Heart right ventricle (tissue), 16 donors: Measurements from ENCODE around the gene ULK4. TPM values are rescaled to one million over a fixed set of nuclear protein-coding genes. Genes with fewer than 3 reads are reported as not detected.

ENCODE experiments used
- ATAC-seq, 8 donors: fragments of 200-7000 bp; cut with Tn5 transposase; one replicate each; pipeline ENCODE4 v1.9.1; 2020; ENCODE audit warnings: mild to moderate bottlenecking in 8 of 8, moderate library complexity in 8 of 8, moderate number of reproducible peaks in 1 of 8
- DNase-seq, 2 donors: peaks; one replicate each; pipeline ENCODE4 v3.0.0-alpha.2; 2020
- H3K27ac ChIP-seq, 10 donors: fragments of 200-600 bp; sonication (generic) in 2 of 10; one replicate each; pipeline versions ENCODE4 v1.5.0 to v1.8.0; 2020 to 2022; ENCODE audit warnings: mild to moderate bottlenecking in 3 of 10
- H3K27me3 ChIP-seq, 7 donors: fragments of 200-600 bp; one replicate each; pipeline ENCODE4 v1.8.0; 2021 to 2022; ENCODE audit warnings: mild to moderate bottlenecking in 2 of 7
- H3K36me3 ChIP-seq, 9 donors: fragments of 200-600 bp; sonication (generic) in 1 of 9; one replicate each; pipeline versions ENCODE4 v1.5.0 to v1.8.0; 2020 to 2022; ENCODE audit warnings: mild to moderate bottlenecking in 2 of 9
- H3K4me1 ChIP-seq, 9 donors: fragments of 200-600 bp; sonication (generic) in 1 of 9; one replicate each; pipeline versions ENCODE4 v1.5.0 to v1.8.0; 2020 to 2022; ENCODE audit warnings: mild to moderate bottlenecking in 4 of 9
- H3K4me3 ChIP-seq, 10 donors: fragments of 200-600 bp; sonication (generic) in 2 of 10; one replicate each; pipeline versions ENCODE4 v1.5.0 to v1.8.0; 2020 to 2022; ENCODE audit warnings: mild to moderate bottlenecking in 7 of 10, moderate library complexity in 2 of 10
- H3K9me3 ChIP-seq, 11 donors: fragments of 200-600 bp in 10 of 11; sonication (generic) in 2 of 11; one replicate each; pipeline versions ENCODE4 v1.5.0 to v1.8.0; 2013 to 2022; ENCODE audit warnings: mild to moderate bottlenecking in 2 of 11, control low read depth in 1 of 11, moderate library complexity in 1 of 11
- CTCF ChIP-seq, 9 donors: fragments of 200-600 bp; sonication (generic) in 2 of 9; IDR thresholded peaks; one replicate each; pipeline versions ENCODE4 v1.5.0 to v1.8.0; 2021 to 2022; ENCODE audit warnings: antibody characterized with exemption in 9 of 9, mild to moderate bottlenecking in 5 of 9, moderate library complexity in 1 of 9
- WGBS, 2 donors: extraction: QIAGEN DNeasy Blood & Tissue Kit; methylation state at CpG; one replicate each; pipeline ENCODE4 v1.1.7; 2013; ENCODE audit warnings: inconsistent platforms in 1 of 2; 5-methylcytosine and 5-hydroxymethylcytosine counted together
- intact Hi-C, 10 donors: fragments of 100-400 bp; cut with DNase I; formaldehyde crosslinking; loops; one replicate each; pipeline versions ENCODE4 v1.11.1 to v1.14.2; 2022
- polyA plus RNA-seq, 2 donors: library from polyadenylated mRNA; stranded (reverse); fragments of 200-250 nt; gene quantifications; one replicate each; pipeline ENCODE4 v1.2.3, GENCODE V29; 2013
- total RNA-seq, 10 donors: library from RNA; stranded (reverse); fragmentation: NEBNext Ultra II Directional in 3 of 10; extraction: Animal tissue kit (Norgen Biotek cat#: 25700) in 3 of 10; gene quantifications; one replicate each; pipeline versions ENCODE4 v1.2.1 to v1.2.4, GENCODE V29; 2021 to 2023
- donor health status: Arrhythmogenic right ventricular cardiomyopathy.
- donor health status: ischemic (EF 13 %, LVEDD 7.1; RV severe dilation, severe dysfunction).
- donor health status: healthy with polysubstance abuse.
- donor health status: DM: no; HTN: yes; CAD: no.
- donor health status: DM: no; HTN: no; CAD: no.
- donor health status: ischemic (EF 25% LVEDD 6.9; RV normal size, moderate dysfunction).
- donor health status: ischemic (EF 25% LVEDD 5.7; RV mildly dilated, moderate dysfunction).
- donor health status: healthy.
- donor health status: DM: yes; HTN: yes; CAD: no.
- donor health status: Ischemic cardiomyopathy.
- donor health status: ischemic (EF 35%, LVEDD 5.7; RV mildly dilated, moderate dysfunction).
- donor health status: nonischemic (EF 11% LVEDD 7.7; RV severe dilation, severe dysfunction).
- donor health status: DM: yes; HTN: yes; CAD: no.
- donor health status: PGD.
- donor health status: ischemic (EF 29% LVEDD 5.4; RV normal size, mild dysfunction).
- donor health status: nonischemic (EF 23%, LVEDD 6.1; RV moderate dilation, normal function).

The ULK4 gene
- total and polyA plus RNA-seq, 12 donors: 1.4 to 11.4 (median 2.6) TPM

- DNase-seq: no peak
- H3K36me3 ChIP-seq: no peaks in the 10 kb centered on the region
- intact Hi-C loops: loop anchor here in 8 of 10 donors (5.0 to 10.0 kb wide), 9 partner anchors 227 to 810 kb away; no protein-coding TSS in a partner anchor
- ATAC-seq: no peak
- no peak for TF ChIP-seq CTCF (IDR thresholded peaks at IDR 0.05)
- 51 to 56% methylated on average over 1 of the region's 1 CpG for WGBS, 2 donors
- peak overlapping the region in 4 of 10 donors; percentile 64 to 86 (median 80) for H3K4me3 ChIP-seq
- H3K9me3 ChIP-seq: no peaks in the 10 kb centered on the region
- no peaks in the 10 kb centered on the region for H3K27me3 ChIP-seq
- H3K4me1 ChIP-seq: peaks cover 12 to 85% (median 81%) of the 10 kb centered on the region in 9 donors
- peak overlapping the region in 1 of 10 donors; percentile 14 for H3K27ac ChIP-seq
Observed at GRCh38 chr3:41204369-41204768, 757.5 kb downstream of the ULK4 start.

DNA sequence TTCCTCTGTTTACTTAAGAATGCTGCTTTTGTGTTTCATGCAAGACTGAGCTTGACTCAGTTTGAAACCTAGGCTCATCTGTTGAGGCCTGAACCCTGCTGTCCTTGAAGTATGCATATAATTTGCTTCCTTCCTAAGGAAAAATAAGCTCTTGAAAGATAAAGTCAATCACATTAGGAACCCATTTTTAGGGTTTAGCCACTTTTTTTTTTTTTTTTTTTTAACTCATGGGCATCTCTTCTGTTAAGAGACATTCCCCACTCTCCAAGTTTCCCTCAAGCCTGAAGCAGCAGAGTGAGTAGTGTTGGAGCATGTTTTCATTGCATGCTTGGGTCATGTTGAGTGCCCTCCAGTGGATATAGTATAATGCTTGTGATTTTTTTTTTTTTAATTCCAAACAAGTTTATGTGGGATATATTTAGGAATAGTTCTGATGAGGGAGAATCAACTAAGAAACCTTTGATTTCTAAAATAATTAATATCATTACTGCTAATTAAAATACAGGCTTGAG is 759.0 kb downstream of the ULK4 start:
- H3K36me3 ChIP-seq: no peaks in the 10 kb centered on the region
- H3K4me3 ChIP-seq: peak overlapping the region in 7 of 10 donors; percentile 63 to 86 (median 80)
- DNase-seq (peak in 1 of 2 donors; percentile 26), ATAC-seq (peak in 3 of 8 donors; percentile 29 to 33 (median 33))
- peak overlapping the region in 5 of 10 donors; percentile 93 to 99 (median 99) for H3K27ac ChIP-seq
- intact Hi-C loops: loop anchor here in 8 of 10 donors (5.0 to 10.0 kb wide), 9 partner anchors 226 to 812 kb away; no protein-coding TSS in a partner anchor
- no peaks in the 10 kb centered on the region for H3K27me3 ChIP-seq
- peak in 7 of 9 donors; percentile 41 to 66 (median 50) for TF ChIP-seq CTCF (IDR thresholded peaks at IDR 0.05)
- no peaks in the 10 kb centered on the region for H3K9me3 ChIP-seq
- peaks cover 8 to 79% (median 67%) of the 10 kb centered on the region in 9 donors for H3K4me1 ChIP-seq

GRCh38 chr3:41202075-41202833 is 759.6 kb downstream of the ULK4 start:
- no peak for TF ChIP-seq CTCF (IDR thresholded peaks at IDR 0.05)
- no peaks in the 10 kb centered on the region for H3K9me3 ChIP-seq
- intact Hi-C loops: loop anchor here in 8 of 10 donors (5.0 to 10.0 kb wide), 9 partner anchors 225 to 813 kb away; no protein-coding TSS in a partner anchor
- H3K4me1 ChIP-seq: peaks cover 5 to 73% (median 61%) of the 10 kb centered on the region in 9 donors
- DNase-seq: no peak
- no peaks in the 10 kb centered on the region for H3K36me3 ChIP-seq
- 21 to 29% methylated on average over 5 of the region's 5 CpGs for WGBS, 2 donors
- H3K4me3 ChIP-seq: peak overlapping the region in 9 of 10 donors; percentile 63 to 96 (median 80)
- no peak for ATAC-seq
- no peaks in the 10 kb centered on the region for H3K27me3 ChIP-seq
- peak overlapping the region in 7 of 10 donors; percentile 14 to 99 (median 97) for H3K27ac ChIP-seq

DNA sequence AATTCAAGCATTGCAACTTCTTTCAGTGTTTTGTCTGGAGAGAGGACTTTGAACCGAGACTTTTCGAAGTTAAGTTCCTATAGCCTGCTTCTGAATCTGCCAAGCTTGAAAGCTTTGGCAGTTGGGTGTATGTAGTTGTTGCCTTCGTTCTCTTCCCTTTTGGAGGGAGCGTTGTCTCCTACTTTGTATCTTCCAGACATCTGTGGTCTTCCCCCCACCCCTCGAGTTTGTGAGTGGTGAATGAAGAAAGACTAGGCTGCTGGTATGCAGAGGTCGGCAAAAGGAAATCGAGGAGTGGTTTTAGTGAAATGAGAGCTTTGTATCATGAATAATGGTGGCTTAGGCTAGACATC is 761.3 kb downstream of the ULK4 start:
- peak overlapping the region in 9 of 10 donors; percentile 90 to 99 (median 98) for H3K27ac ChIP-seq
- H3K4me3 ChIP-seq: peak overlapping the region; percentile 63 to 96 (median 80)
- intact Hi-C loops: loop anchor here in 8 of 10 donors (5.0 to 10.0 kb wide), 9 partner anchors 223 to 814 kb away; no protein-coding TSS in a partner anchor
- no peaks in the 10 kb centered on the region for H3K9me3 ChIP-seq
- no peaks in the 10 kb centered on the region for H3K27me3 ChIP-seq
- DNase-seq: peak in 1 of 2 donors; percentile 14
- H3K36me3 ChIP-seq: no peaks in the 10 kb centered on the region
- TF ChIP-seq CTCF (IDR thresholded peaks at IDR 0.05): no peak
- H3K4me1 ChIP-seq: peaks cover 0 to 57% (median 49%) of the 10 kb centered on the region in 9 donors
- WGBS, 2 donors: 0 to 1% methylated on average over 7 of the region's 7 CpGs
- no peak for ATAC-seq
